ENCODE data around the gene ZNF83.
"Not testable (repeated sequence)": the region's sequence is repeated elsewhere in the genome, so short reads cannot be mapped to it uniquely, and the experiment has no call there.

- not testable (repeated sequence) for TF ChIP-seq CTCF (conservative IDR thresholded peaks at IDR 0.05; ENCODE audit: low read depth, low read length); EZH2phosphoT487 (IDR thresholded peaks at IDR 0.05; ENCODE audit: borderline replicate concordance, low read length); EZH2 (IDR thresholded peaks at IDR 0.05; ENCODE audit: low read length, unreplicated experiment)
Observed at GRCh38 chr19:52627441-52627840, 10.7 kb downstream of the ZNF83 start.

Measured in PC-3 (cell line).